A204.1 (cell line): ENCODE data around the gene NXPE1.

Experiments used
- FAIRE-seq: peaks from 2 replicates; lab custom pipeline; 2012; peaks lifted over from hg19 to GRCh38; lab: Jason Lieb, UNC

Gene NXPE1

GRCh38 chr11:114562166-114562916, 2.7 kb upstream of the NXPE1 start:
- FAIRE-seq: no peak

- FAIRE-seq: no peak
Measured at GRCh38 chr11:114556135-114556534, 3.5 kb downstream of the NXPE1 start.

- FAIRE-seq: no peak
Measured at GRCh38 chr11:114553642-114554041, 6.0 kb downstream of the NXPE1 start.

GRCh38 chr11:114551060-114551459, 8.6 kb downstream of the NXPE1 start:
- FAIRE-seq: no peak

- FAIRE-seq: no peak
Measured at GRCh38 chr11:114525682-114526081, 34.0 kb downstream of the NXPE1 start.

GRCh38 chr11:114524122-114524521, 35.6 kb downstream of the NXPE1 start:
- FAIRE-seq: no peak

- FAIRE-seq: no peak
Measured at GRCh38 chr11:114522818-114523217, 36.9 kb downstream of the NXPE1 start.

- FAIRE-seq: no peak
Measured at GRCh38 chr11:114511538-114511937, 48.1 kb downstream of the NXPE1 start.

GRCh38 chr11:114511079-114511478, 48.6 kb downstream of the NXPE1 start:
- no peak for FAIRE-seq

- no peak for FAIRE-seq
Measured at GRCh38 chr11:114501901-114502300, 57.8 kb downstream of the NXPE1 start.

- FAIRE-seq: no peak
Measured at GRCh38 chr11:114499756-114500155, 59.9 kb downstream of the NXPE1 start.

- no peak for FAIRE-seq
Measured at GRCh38 chr11:114496915-114497314, 62.8 kb downstream of the NXPE1 start.

GRCh38 chr11:114483929-114484328, 75.8 kb downstream of the NXPE1 start:
- FAIRE-seq: no peak

- FAIRE-seq: no peak
Measured at GRCh38 chr11:114482114-114482513, 77.6 kb downstream of the NXPE1 start.

- FAIRE-seq: no peak
Measured at GRCh38 chr11:114479331-114479730, 80.3 kb downstream of the NXPE1 start.

GRCh38 chr11:114478768-114479167, 80.9 kb downstream of the NXPE1 start:
- FAIRE-seq: no peak

GRCh38 chr11:114478001-114478410, 81.7 kb downstream of the NXPE1 start:
- no peak for FAIRE-seq

GRCh38 chr11:114472661-114473060, 87.0 kb downstream of the NXPE1 start:
- FAIRE-seq: no peak
